ENCODE results near the gene BCS1L. TPM values are rescaled to one million over a fixed set of nuclear protein-coding genes. Genes with fewer than 3 reads are reported as not detected.
"Not testable (repeated sequence)": the region's sequence is repeated elsewhere in the genome, so short reads cannot be mapped to it uniquely, and the experiment has no call there.

The BCS1L gene
- total and polyA plus RNA-seq, 7 donors, result 13.4 to 42.5 (median 24.8) TPM

GRCh38 chr2:218671654-218672566 lies 12.4 kb downstream of the BCS1L start, which contains the start of the genes RNF25 and STK36:
Gene RNF25, minus strand, starts transcription at chr2:218672002. Its CDS starts 32 bp downstream, at chr2:218671970.
Gene STK36, plus strand, starts transcription at chr2:218672086. Its CDS starts 744 bp downstream, at chr2:218672830.
- Histone ChIP-seq H3K27ac (peak within 1 kb of the TSS; percentile 78 to 84 (median 81)), H3K9me3 (no peaks in the 10 kb centered on the region), H3K27me3 (no peaks in the 10 kb centered on the region), H3K36me3 (peaks cover 0 to 37% (median 14%) of the 10 kb centered on the region in 4 donors), H3K4me3 (peak within 1 kb of the TSS; percentile 69 to 81 (median 74)), H3K4me1 (peaks cover 0 to 18% (median 16%) of the 10 kb centered on the region in 4 donors)
- TF ChIP-seq CTCF (IDR thresholded peaks at IDR 0.05), result no peak
- no peak for TF ChIP-seq EP300 (IDR thresholded peaks at IDR 0.05)
- peak; percentile 78 to 96 (median 90) for TF ChIP-seq POLR2AphosphoS5 (IDR thresholded peaks at IDR 0.05)
- peak; percentile 82 to 85 for TF ChIP-seq POLR2A (IDR thresholded peaks at IDR 0.05)
- intact Hi-C loops (cut with DNase I), result no loop called here
- DNase-seq, result peak; percentile 91
- 0% methylated on average over 49 of the region's 49 CpGs for WGBS, 2 donors

GRCh38 chr2:218679119-218679518 lies 19.6 kb downstream of the BCS1L start:
- peak; percentile 63 for DNase-seq
- TF ChIP-seq POLR2A (IDR thresholded peaks at IDR 0.05) (no peak), EP300 (IDR thresholded peaks at IDR 0.05) (no peak), POLR2AphosphoS5 (IDR thresholded peaks at IDR 0.05) (no peak), CTCF (IDR thresholded peaks at IDR 0.05) (no peak)
- intact Hi-C loops (cut with DNase I), result no loop called here
- Histone ChIP-seq H3K27ac (no peak overlapping the region), H3K27me3 (no peaks in the 10 kb centered on the region), H3K9me3 (no peaks in the 10 kb centered on the region), H3K4me1 (no peaks in the 10 kb centered on the region), H3K4me3 (no peak overlapping the region), H3K36me3 (peaks cover 13 to 79% (median 15%) of the 10 kb centered on the region in 4 donors)
- 72 to 74% methylated on average over 4 of the region's 4 CpGs for WGBS, 2 donors

GRCh38 chr2:218680061-218680460 lies 20.6 kb downstream of the BCS1L start:
- no peaks in the 10 kb centered on the region for H3K9me3 ChIP-seq
- no peak for DNase-seq
- no peak overlapping the region for H3K4me3 ChIP-seq
- H3K27me3 ChIP-seq, result no peaks in the 10 kb centered on the region
- no peak overlapping the region for H3K27ac ChIP-seq
- H3K4me1 ChIP-seq, result no peaks in the 10 kb centered on the region
- H3K36me3 ChIP-seq, result peaks cover 13 to 82% (median 15%) of the 10 kb centered on the region in 4 donors
- intact Hi-C loops (cut with DNase I), result no loop called here
- 86 to 92% methylated on average over 3 of the region's 3 CpGs for WGBS, 2 donors
- TF ChIP-seq POLR2AphosphoS5 (IDR thresholded peaks at IDR 0.05) (no peak), EP300 (IDR thresholded peaks at IDR 0.05) (no peak), POLR2A (IDR thresholded peaks at IDR 0.05) (no peak), CTCF (IDR thresholded peaks at IDR 0.05) (no peak)

GRCh38 chr2:218687400-218688060 lies 28.0 kb downstream of the BCS1L start:
- not testable (repeated sequence) for H3K4me1 ChIP-seq, H3K9me3 ChIP-seq, H3K27ac ChIP-seq, H3K27me3 ChIP-seq, H3K4me3 ChIP-seq
- TF ChIP-seq CTCF (IDR thresholded peaks at IDR 0.05), result peak; percentile 59 to 85 (median 78)
- peaks cover 0 to 66% (median 7%) of the 10 kb centered on the region in 4 donors for H3K36me3 ChIP-seq
- WGBS, 2 donors, result 24 to 32% methylated on average over 5 of the region's 5 CpGs
- peak; percentile 74 for DNase-seq
- intact Hi-C loops (cut with DNase I), result loop anchor here (5.0 kb wide), 1 partner anchor 280 kb away; no protein-coding TSS in a partner anchor

Measured in sigmoid colon (tissue), 7 donors.